Measurements from ENCODE around the gene TBX19. TPM values are rescaled to one million over a fixed set of nuclear protein-coding genes. Genes with fewer than 3 reads are reported as not detected.

The TBX19 gene
- polyA plus RNA-seq, 4 donors = 0.67 to 1.9 (median 1.0) TPM

DNA sequence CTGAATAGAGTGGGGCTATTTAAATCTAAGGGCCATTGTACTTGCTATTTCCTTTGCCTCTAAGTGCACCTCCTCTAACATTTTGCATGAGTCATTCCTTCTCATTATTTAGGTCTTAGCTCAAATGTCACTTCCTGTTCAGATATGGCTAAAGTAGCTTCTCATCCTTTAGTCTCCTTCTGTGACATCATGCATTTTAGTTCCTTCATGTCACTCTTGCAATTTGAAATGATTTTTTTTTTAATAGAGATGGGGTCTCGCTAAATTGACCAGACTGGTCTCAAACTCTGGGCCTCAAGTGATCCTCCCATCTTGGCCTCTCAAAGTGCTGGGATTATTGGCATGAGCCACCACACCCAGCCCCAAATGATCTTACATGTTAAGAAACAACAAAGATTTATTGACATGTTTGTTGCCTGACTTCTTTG is 6.6 kb downstream of the TBX19 start:
- Histone ChIP-seq H3K4me1 (ENCODE audit: control insufficient read depth in 3 of 3, insufficient read depth in 2 of 3, low read depth in 1 of 3, low read length in 2 of 3) (no peaks in the 10 kb centered on the region), H3K36me3 (ENCODE audit: control insufficient read depth in 3 of 3, insufficient read depth in 2 of 3, low read depth in 1 of 3, low read length in 3 of 3) (peaks cover 0 to 2% (median 0%) of the 10 kb centered on the region in 3 donors), H3K27ac (ENCODE audit: low read depth in 1 of 3, low read length in 2 of 3) (no peak overlapping the region), H3K27me3 (ENCODE audit: control insufficient read depth in 3 of 3, insufficient read depth in 3 of 3, low read length in 3 of 3) (no peaks in the 10 kb centered on the region), H3K9me3 (ENCODE audit: control insufficient read depth in 2 of 2, insufficient read depth in 1 of 2, low read depth in 1 of 2, low read length in 1 of 2) (no peaks in the 10 kb centered on the region), H3K4me3 (ENCODE audit: low read depth in 1 of 3, low read length in 3 of 3) (no peak overlapping the region)
- WGBS, 3 donors = 94 to 98% (median 97%) methylated on average over 1 of the region's 1 CpG
- FAIRE-seq = no peak
- DNase-seq = no peak

DNA sequence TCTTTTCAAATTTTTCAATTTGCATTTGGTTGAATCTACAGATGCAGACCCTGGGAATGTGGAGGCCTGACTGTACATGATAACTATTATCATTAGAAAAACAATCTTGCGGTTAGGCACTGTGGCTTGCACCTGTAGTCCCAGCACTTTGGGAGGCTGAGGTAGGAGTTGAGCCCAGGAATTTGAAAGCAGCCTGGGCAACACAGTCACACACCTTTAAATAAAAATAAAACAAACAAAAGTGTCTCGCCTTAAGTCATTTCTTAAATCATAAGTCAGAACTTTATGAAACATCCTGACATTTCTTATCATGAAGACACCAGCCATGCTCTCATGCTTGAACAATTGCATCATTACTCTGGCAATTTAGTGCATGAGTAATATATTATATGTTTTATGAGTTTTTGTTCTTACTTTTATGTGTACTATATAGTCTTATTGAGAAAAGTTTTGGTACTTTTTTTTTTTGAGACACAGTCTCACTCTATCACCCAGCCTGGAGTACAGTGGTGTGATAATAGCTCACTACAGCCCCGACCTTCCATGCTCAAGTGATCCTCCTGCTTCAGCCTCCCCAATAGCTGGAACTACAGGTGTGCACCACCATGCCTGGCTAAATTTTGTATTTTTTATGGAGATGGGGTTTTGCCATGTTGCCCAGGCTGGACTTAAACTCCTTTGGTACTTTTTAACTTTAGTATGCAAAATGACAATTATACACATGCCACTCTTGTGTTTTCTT is 7.8 kb downstream of the TBX19 start:
- Histone ChIP-seq H3K27ac (ENCODE audit: low read depth in 1 of 3, low read length in 2 of 3) (no peak overlapping the region), H3K27me3 (ENCODE audit: control insufficient read depth in 3 of 3, insufficient read depth in 3 of 3, low read length in 3 of 3) (no peaks in the 10 kb centered on the region), H3K9me3 (ENCODE audit: control insufficient read depth in 2 of 2, insufficient read depth in 1 of 2, low read depth in 1 of 2, low read length in 1 of 2) (no peaks in the 10 kb centered on the region), H3K36me3 (ENCODE audit: control insufficient read depth in 3 of 3, insufficient read depth in 2 of 3, low read depth in 1 of 3, low read length in 3 of 3) (peaks cover 0 to 2% (median 0%) of the 10 kb centered on the region in 3 donors), H3K4me3 (ENCODE audit: low read depth in 1 of 3, low read length in 3 of 3) (no peak overlapping the region), H3K4me1 (ENCODE audit: control insufficient read depth in 3 of 3, insufficient read depth in 2 of 3, low read depth in 1 of 3, low read length in 2 of 3) (no peaks in the 10 kb centered on the region)
- 90 to 96% (median 95%) methylated on average over 3 of the region's 3 CpGs for WGBS, 3 donors
- DNase-seq (no peak), FAIRE-seq (no peak)

DNA sequence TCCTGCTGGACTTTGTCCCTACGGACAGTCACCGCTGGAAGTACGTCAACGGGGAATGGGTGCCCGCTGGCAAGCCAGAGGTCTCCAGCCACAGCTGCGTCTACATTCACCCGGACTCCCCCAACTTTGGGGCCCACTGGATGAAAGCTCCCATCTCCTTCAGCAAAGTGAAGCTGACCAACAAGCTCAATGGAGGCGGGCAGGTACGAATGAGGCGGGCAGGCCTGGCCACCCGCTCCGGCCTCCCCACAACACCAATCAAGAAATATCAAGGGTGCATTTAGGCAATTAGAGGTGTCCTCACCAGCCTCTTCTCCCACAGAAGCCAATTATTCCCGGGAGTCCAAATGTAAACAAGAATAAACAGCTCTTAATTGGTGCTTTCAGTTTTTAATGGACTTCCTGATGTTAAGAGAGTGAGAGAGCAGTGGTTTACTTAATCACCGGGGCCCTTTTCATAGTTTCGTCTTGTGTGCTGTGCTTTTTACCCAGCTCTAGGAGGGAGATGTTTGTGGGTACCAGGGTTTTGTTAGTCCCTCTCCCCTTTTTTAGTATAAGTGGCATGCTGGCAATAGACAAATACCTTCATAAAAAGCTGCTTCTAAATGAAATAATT is 10.7 kb downstream of the TBX19 start:
- H3K27ac ChIP-seq (ENCODE audit: low read depth in 1 of 3, low read length in 2 of 3) = no peak overlapping the region
- H3K27me3 ChIP-seq (ENCODE audit: control insufficient read depth in 3 of 3, insufficient read depth in 3 of 3, low read length in 3 of 3) = no peaks in the 10 kb centered on the region
- no peaks in the 10 kb centered on the region for H3K4me1 ChIP-seq (ENCODE audit: control insufficient read depth in 3 of 3, insufficient read depth in 2 of 3, low read depth in 1 of 3, low read length in 2 of 3)
- no peaks in the 10 kb centered on the region for H3K9me3 ChIP-seq (ENCODE audit: control insufficient read depth in 2 of 2, insufficient read depth in 1 of 2, low read depth in 1 of 2, low read length in 1 of 2)
- DNase-seq (no peak), FAIRE-seq (no peak)
- peaks cover 0 to 6% (median 0%) of the 10 kb centered on the region in 3 donors for H3K36me3 ChIP-seq (ENCODE audit: control insufficient read depth in 3 of 3, insufficient read depth in 2 of 3, low read depth in 1 of 3, low read length in 3 of 3)
- 84 to 90% (median 85%) methylated on average over 15 of the region's 15 CpGs for WGBS, 3 donors
- no peak overlapping the region for H3K4me3 ChIP-seq (ENCODE audit: low read depth in 1 of 3, low read length in 3 of 3)

DNA sequence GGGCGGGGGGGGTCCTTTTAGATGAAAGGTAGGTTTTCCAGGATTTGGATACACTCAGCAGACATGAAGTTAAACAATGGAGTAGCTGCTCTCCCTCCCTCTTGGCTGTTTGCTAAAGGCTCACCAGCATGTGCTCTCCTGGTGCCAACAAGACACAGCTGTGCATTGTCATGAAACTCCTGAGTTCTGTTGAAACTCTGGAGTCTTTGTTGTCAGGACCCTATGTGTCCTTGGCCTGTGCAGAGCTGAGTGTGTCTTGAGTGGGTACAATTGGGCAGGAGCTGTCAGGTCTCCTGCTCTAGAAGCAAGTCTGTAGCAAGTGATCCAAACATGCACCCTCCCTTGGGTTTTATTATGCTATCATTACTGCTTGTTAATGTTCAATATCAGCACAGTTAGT is 12.7 kb downstream of the TBX19 start:
- Histone ChIP-seq H3K4me1 (ENCODE audit: control insufficient read depth in 3 of 3, insufficient read depth in 2 of 3, low read depth in 1 of 3, low read length in 2 of 3) (no peaks in the 10 kb centered on the region), H3K36me3 (ENCODE audit: control insufficient read depth in 3 of 3, insufficient read depth in 2 of 3, low read depth in 1 of 3, low read length in 3 of 3) (peaks cover 0 to 6% (median 0%) of the 10 kb centered on the region in 3 donors), H3K9me3 (ENCODE audit: control insufficient read depth in 2 of 2, insufficient read depth in 1 of 2, low read depth in 1 of 2, low read length in 1 of 2) (no peaks in the 10 kb centered on the region), H3K4me3 (ENCODE audit: low read depth in 1 of 3, low read length in 3 of 3) (no peak overlapping the region), H3K27ac (ENCODE audit: low read depth in 1 of 3, low read length in 2 of 3) (no peak overlapping the region), H3K27me3 (ENCODE audit: control insufficient read depth in 3 of 3, insufficient read depth in 3 of 3, low read length in 3 of 3) (no peaks in the 10 kb centered on the region)
- whole genome bisulfite sequencing, 3 donors = 67 to 100% (median 87%) methylated on average over 1 of the region's 1 CpG
- no peak for FAIRE-seq
- DNase-seq = no peak

DNA sequence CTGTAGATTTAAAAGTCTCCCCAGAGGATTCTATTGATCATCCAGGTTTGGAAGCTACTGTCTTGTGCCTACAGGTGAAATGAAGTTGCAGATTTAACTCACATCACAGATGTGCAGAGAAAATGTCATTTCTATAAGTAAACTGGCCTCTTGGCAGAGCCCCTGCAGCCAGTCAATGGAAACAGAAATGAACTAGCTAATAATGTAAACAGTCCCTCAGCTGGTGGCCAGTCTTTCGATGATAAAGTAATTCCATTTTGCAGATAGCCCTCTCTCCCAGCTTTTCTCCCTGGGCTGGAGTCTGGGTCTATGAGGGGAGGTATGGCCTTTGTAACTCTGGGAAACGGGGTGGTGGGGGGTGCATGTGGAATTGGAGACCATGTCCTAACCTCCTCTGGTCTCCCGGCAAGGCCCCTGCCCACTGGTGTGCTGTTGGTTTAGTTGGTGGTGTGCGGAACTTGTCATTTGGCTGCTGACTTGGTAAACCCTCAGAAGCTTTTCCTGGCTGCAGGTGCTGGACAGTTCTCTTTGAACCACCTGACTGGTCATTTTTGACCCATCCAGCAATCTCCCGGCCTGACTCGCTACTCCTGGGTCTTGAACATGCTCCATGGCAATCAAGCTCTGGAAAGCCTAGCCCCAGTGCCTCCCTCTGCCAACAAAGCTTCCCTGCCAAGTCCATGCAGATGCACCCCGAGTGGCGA is 14.9 kb downstream of the TBX19 start:
- no peak overlapping the region for H3K27ac ChIP-seq (ENCODE audit: low read depth in 1 of 3, low read length in 2 of 3)
- no peak for FAIRE-seq
- H3K36me3 ChIP-seq (ENCODE audit: control insufficient read depth in 3 of 3, insufficient read depth in 2 of 3, low read depth in 1 of 3, low read length in 3 of 3) = peaks cover 0 to 6% (median 0%) of the 10 kb centered on the region in 3 donors
- H3K4me1 ChIP-seq (ENCODE audit: control insufficient read depth in 3 of 3, insufficient read depth in 2 of 3, low read depth in 1 of 3, low read length in 2 of 3) = peaks cover 0 to under 1% (median 0%) of the 10 kb centered on the region in 3 donors
- H3K9me3 ChIP-seq (ENCODE audit: control insufficient read depth in 2 of 2, insufficient read depth in 1 of 2, low read depth in 1 of 2, low read length in 1 of 2) = no peaks in the 10 kb centered on the region
- WGBS, 3 donors = 90 to 95% (median 90%) methylated on average over 8 of the region's 8 CpGs
- DNase-seq = no peak
- H3K4me3 ChIP-seq (ENCODE audit: low read depth in 1 of 3, low read length in 3 of 3) = no peak overlapping the region
- H3K27me3 ChIP-seq (ENCODE audit: control insufficient read depth in 3 of 3, insufficient read depth in 3 of 3, low read length in 3 of 3) = no peaks in the 10 kb centered on the region

DNA sequence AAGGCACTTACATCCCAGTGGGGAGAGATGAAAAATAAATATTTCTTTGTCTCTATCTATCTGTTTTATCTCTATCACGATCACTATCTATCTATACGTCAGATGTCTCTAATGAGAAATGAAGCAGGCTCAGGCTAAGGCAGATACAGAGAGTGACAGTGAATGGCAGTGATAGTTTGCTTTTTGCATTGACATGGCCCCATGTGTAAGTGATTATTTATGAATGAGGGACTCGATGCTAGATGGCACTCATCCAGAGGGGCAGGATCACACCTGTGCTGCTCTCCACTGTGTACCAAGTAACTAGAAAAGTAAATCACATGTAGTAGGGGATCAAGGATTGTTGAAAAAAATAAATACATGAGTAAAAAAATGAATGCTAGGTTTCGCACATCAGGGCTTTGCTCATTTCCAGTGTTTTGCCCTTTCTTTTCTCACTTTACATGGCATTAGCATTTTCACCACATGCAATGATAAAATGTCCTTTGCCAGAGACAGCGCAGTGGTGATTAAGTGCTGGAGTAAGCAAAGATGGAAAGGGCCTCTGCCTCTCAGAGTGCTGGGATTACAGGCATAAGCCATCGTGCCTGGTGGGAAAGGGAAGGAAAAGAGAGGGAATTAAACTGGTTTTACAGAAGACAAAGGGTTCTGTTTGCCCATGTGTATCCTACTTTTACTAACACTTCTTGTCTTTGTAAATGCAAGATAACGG is 16.5 kb downstream of the TBX19 start:
- Histone ChIP-seq H3K9me3 (ENCODE audit: control insufficient read depth in 2 of 2, insufficient read depth in 1 of 2, low read depth in 1 of 2, low read length in 1 of 2) (no peaks in the 10 kb centered on the region), H3K27me3 (ENCODE audit: control insufficient read depth in 3 of 3, insufficient read depth in 3 of 3, low read length in 3 of 3) (no peaks in the 10 kb centered on the region), H3K36me3 (ENCODE audit: control insufficient read depth in 3 of 3, insufficient read depth in 2 of 3, low read depth in 1 of 3, low read length in 3 of 3) (peaks cover 0 to 4% (median 0%) of the 10 kb centered on the region in 3 donors), H3K4me1 (ENCODE audit: control insufficient read depth in 3 of 3, insufficient read depth in 2 of 3, low read depth in 1 of 3, low read length in 2 of 3) (peaks cover 0 to 10% (median 0%) of the 10 kb centered on the region in 3 donors), H3K4me3 (ENCODE audit: low read depth in 1 of 3, low read length in 3 of 3) (no peak overlapping the region), H3K27ac (ENCODE audit: low read depth in 1 of 3, low read length in 2 of 3) (no peak overlapping the region)
- DNase-seq = no peak
- no peak for FAIRE-seq
- 87 to 91% (median 87%) methylated on average over 7 of the region's 7 CpGs for WGBS, 3 donors

DNA sequence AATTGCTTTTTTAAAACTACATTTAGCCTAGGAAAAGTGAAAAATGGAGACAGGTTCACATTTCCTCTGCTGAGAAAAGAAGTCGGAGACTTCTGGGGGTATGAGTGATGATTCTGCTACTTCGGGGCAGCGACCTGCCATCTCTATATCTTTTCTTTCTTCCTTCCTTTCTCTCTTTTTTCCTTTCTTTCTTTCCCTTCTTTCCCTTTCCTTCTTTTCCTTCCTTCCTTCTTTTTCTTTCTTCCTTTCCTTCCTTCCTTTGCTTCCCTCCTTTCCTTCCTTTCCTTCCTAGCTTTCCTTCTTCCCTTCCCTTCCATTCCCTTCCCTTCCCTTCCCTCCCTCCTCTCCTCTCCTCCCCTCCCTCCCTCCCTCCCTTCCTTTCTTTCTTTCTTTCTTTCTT is 17.8 kb downstream of the TBX19 start:
- H3K9me3 ChIP-seq (ENCODE audit: control insufficient read depth in 2 of 2, insufficient read depth in 1 of 2, low read depth in 1 of 2, low read length in 1 of 2) = no peaks in the 10 kb centered on the region
- H3K27me3 ChIP-seq (ENCODE audit: control insufficient read depth in 3 of 3, insufficient read depth in 3 of 3, low read length in 3 of 3) = no peaks in the 10 kb centered on the region
- FAIRE-seq = no peak
- no peak overlapping the region for H3K27ac ChIP-seq (ENCODE audit: low read depth in 1 of 3, low read length in 2 of 3)
- WGBS, 3 donors = 93 to 97% (median 97%) methylated on average over 3 of the region's 3 CpGs
- no peak for DNase-seq
- H3K4me3 ChIP-seq (ENCODE audit: low read depth in 1 of 3, low read length in 3 of 3) = no peak overlapping the region
- peaks cover 0 to 4% (median 0%) of the 10 kb centered on the region in 3 donors for H3K36me3 ChIP-seq (ENCODE audit: control insufficient read depth in 3 of 3, insufficient read depth in 2 of 3, low read depth in 1 of 3, low read length in 3 of 3)
- H3K4me1 ChIP-seq (ENCODE audit: control insufficient read depth in 3 of 3, insufficient read depth in 2 of 3, low read depth in 1 of 3, low read length in 2 of 3) = peaks cover 0 to 16% (median 0%) of the 10 kb centered on the region in 3 donors

DNA sequence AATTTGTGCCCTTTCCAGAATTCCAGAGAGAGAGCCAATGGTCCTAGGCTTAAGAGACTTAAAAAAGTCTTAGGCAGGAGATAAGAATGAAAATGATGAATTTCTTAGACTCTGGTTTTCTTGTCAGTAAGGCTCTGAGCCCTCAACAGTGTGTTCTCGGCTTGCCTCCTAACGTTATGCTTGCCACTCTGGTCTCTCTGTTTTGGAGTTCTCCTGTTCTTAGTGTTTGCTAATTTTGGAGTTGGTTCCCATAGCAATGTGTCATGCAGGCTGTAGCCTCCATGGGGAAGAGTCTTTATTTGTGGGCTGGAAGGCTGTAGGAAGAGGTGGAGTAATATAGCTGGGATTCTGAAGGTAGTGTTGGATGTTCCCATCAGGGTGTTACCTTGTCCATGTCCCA is 19.9 kb downstream of the TBX19 start:
- no peak overlapping the region for H3K4me3 ChIP-seq (ENCODE audit: low read depth in 1 of 3, low read length in 3 of 3)
- 81 to 94% (median 92%) methylated on average over 2 of the region's 2 CpGs for WGBS, 3 donors
- FAIRE-seq = no peak
- no peaks in the 10 kb centered on the region for H3K27me3 ChIP-seq (ENCODE audit: control insufficient read depth in 3 of 3, insufficient read depth in 3 of 3, low read length in 3 of 3)
- peaks cover 0 to 16% (median 0%) of the 10 kb centered on the region in 3 donors for H3K4me1 ChIP-seq (ENCODE audit: control insufficient read depth in 3 of 3, insufficient read depth in 2 of 3, low read depth in 1 of 3, low read length in 2 of 3)
- no peaks in the 10 kb centered on the region for H3K9me3 ChIP-seq (ENCODE audit: control insufficient read depth in 2 of 2, insufficient read depth in 1 of 2, low read depth in 1 of 2, low read length in 1 of 2)
- H3K36me3 ChIP-seq (ENCODE audit: control insufficient read depth in 3 of 3, insufficient read depth in 2 of 3, low read depth in 1 of 3, low read length in 3 of 3) = peaks cover 0 to 3% (median 0%) of the 10 kb centered on the region in 3 donors
- H3K27ac ChIP-seq (ENCODE audit: low read depth in 1 of 3, low read length in 2 of 3) = peak overlapping the region in 1 of 3 donors; percentile 72
- no peak for DNase-seq

All from small intestine (tissue), 7 donors.